Heart left ventricle (tissue), 16 donors: ENCODE measurements around the gene KLF4. TPM values are rescaled to one million over a fixed set of nuclear protein-coding genes. Genes with fewer than 3 reads are reported as not detected.

ENCODE experiments used
- ATAC-seq, 4 donors: fragments of 200-7000 bp; cut with Tn5 transposase; one replicate each; pipeline ENCODE4 v1.9.1; 2020 to 2022; ENCODE audit warnings: moderate library complexity in 4 of 4, mild to moderate bottlenecking in 3 of 4, moderate number of reproducible peaks in 1 of 4
- DNase-seq, 5 donors: peaks; one replicate each; pipeline ENCODE4 v3.0.0-alpha.2; 2020
- H3K27ac ChIP-seq, 12 donors: fragments of 200-600 bp; sonication (generic) in 4 of 12; one replicate each; pipeline versions ENCODE4 v1.5.0 to v1.8.0; 2016 to 2022; ENCODE audit warnings: mild to moderate bottlenecking in 2 of 12
- H3K27me3 ChIP-seq, 9 donors: fragments of 200-600 bp; sonication (generic) in 2 of 9; one replicate each; pipeline versions ENCODE4 v1.5.1 to v1.8.0; 2016 to 2022; ENCODE audit warnings: mild to moderate bottlenecking in 3 of 9
- H3K36me3 ChIP-seq, 9 donors: fragments of 200-600 bp; sonication (generic) in 2 of 9; one replicate each; pipeline versions ENCODE4 v1.5.0 to v1.8.0; 2018 to 2022; ENCODE audit warnings: mild to moderate bottlenecking in 2 of 9
- H3K4me1 ChIP-seq, 12 donors: fragments of 200-600 bp; sonication (generic) in 4 of 12; one replicate each; pipeline versions ENCODE4 v1.5.0 to v1.8.0; 2016 to 2022; ENCODE audit warnings: mild to moderate bottlenecking in 3 of 12
- H3K4me3 ChIP-seq, 12 donors: fragments of 200-600 bp; sonication (generic) in 4 of 12; one replicate each; pipeline versions ENCODE4 v1.5.0 to v1.8.0; 2017 to 2022; ENCODE audit warnings: mild to moderate bottlenecking in 9 of 12, moderate library complexity in 4 of 12
- H3K9me3 ChIP-seq, 12 donors: fragments of 200-600 bp; sonication (generic) in 4 of 12; one replicate each; pipeline versions ENCODE4 v1.5.0 to v1.8.0; 2016 to 2022; ENCODE audit warnings: mild to moderate bottlenecking in 1 of 12
- POLR2A ChIP-seq, 2 donors: fragments of 450-650 bp; IDR thresholded peaks; one replicate each; pipeline ENCODE4 v1.6.1; 2017; ENCODE audit warnings: antibody characterized with exemption in 2 of 2, mild to moderate bottlenecking in 2 of 2, moderate library complexity in 2 of 2
- WGBS, 4 donors: extraction: QIAGEN DNeasy Blood & Tissue Kit in 2 of 4; methylation state at CpG; one replicate each; pipeline versions ENCODE4 v1.1.5 to v1.1.7; 2013 to 2018; 5-methylcytosine and 5-hydroxymethylcytosine counted together
- intact Hi-C, 10 donors: fragments of 100-400 bp; cut with DNase I; formaldehyde crosslinking; loops; one replicate each; pipeline versions ENCODE4 v1.11.1 to v1.14.2; 2022
- polyA plus RNA-seq, 2 donors: library from polyadenylated mRNA; stranded (reverse); fragments of 200-250 nt; gene quantifications; one replicate each; pipeline ENCODE4 v1.2.3, GENCODE V29; 2013
- total RNA-seq, 9 donors: library from RNA; depleted of rRNA in 2 of 9; stranded (reverse); fragments of >200 nt in 2 of 9; fragmentation: NEBNext Ultra II Directional in 3 of 9; extraction: Animal tissue kit (Norgen Biotek cat#: 25700) in 3 of 9; gene quantifications; one replicate each; pipeline versions ENCODE4 v1.1.0 to v1.2.4, GENCODE V29; 2016 to 2023
- TF ChIP-seq, protein P1 (sequence below), 12 donors: fragments of 200-600 bp; sonication (generic) in 4 of 12; IDR thresholded peaks; one replicate each; pipeline versions ENCODE4 v1.5.0 to v1.8.0; 2018 to 2022; ENCODE audit warnings: antibody characterized with exemption in 12 of 12, mild to moderate bottlenecking in 5 of 12
- donor health status: ischemic (EF 13 %, LVEDD 7.1; RV severe dilation, severe dysfunction).
- donor health status: healthy with polysubstance abuse.
- donor health status: DM: no; HTN: yes; CAD: no.
- donor health status: DM: no; HTN: no; CAD: no.
- donor health status: ischemic (EF 25% LVEDD 6.9; RV normal size, moderate dysfunction).
- donor health status: ischemic (EF 25% LVEDD 5.7; RV mildly dilated, moderate dysfunction).
- donor health status: healthy.
- donor health status: DM: yes; HTN: yes; CAD: no.
- donor health status: ischemic (EF 35%, LVEDD 5.7; RV mildly dilated, moderate dysfunction).
- donor health status: nonischemic (EF 11% LVEDD 7.7; RV severe dilation, severe dysfunction).
- donor health status: DM: yes; HTN: yes; CAD: no.
- donor health status: PGD.
- donor health status: ischemic (EF 29% LVEDD 5.4; RV normal size, mild dysfunction).
- donor health status: nonischemic (EF 23%, LVEDD 6.1; RV moderate dilation, normal function).

Gene KLF4
- total and polyA plus RNA-seq, 11 donors = 9.9 to 63.3 (median 21.3) TPM

DNA sequence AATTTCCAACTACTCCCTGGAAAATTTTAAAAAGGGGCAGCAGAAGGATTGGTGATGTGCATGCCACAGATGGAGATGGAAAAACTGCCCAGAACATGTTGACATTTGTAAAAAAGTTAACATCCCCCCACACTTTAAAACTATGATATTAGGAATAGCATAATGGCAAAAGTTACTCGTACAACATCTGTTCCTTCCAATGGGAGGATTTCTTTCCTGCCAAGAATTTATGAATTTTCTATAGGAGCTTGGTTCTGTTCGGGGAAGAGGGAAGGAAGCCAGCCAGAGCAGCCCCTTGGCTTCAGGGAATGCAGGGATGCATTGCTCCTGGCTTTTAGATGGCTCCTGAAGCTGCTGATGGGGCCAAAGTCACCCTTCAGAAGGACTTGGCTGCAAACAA is 22.7 kb downstream of the KLF4 start:
- intact Hi-C loops = loop anchor here in 8 of 10 donors (5.0 to 10.0 kb wide), 8 partner anchors 805 to 1298 kb away; no protein-coding TSS in a partner anchor
- Histone ChIP-seq H3K27ac (no peak overlapping the region), H3K36me3 (no peaks in the 10 kb centered on the region), H3K9me3 (no peaks in the 10 kb centered on the region), H3K4me3 (no peak overlapping the region), H3K27me3 (no peaks in the 10 kb centered on the region), H3K4me1 (peaks cover 0 to 15% (median 4%) of the 10 kb centered on the region in 12 donors)
- 80 to 87% (median 84%) methylated on average over 2 of the region's 2 CpGs for WGBS, 4 donors
- no peak for TF ChIP-seq POLR2A (IDR thresholded peaks at IDR 0.05)
- TF ChIP-seq, protein P1, sequence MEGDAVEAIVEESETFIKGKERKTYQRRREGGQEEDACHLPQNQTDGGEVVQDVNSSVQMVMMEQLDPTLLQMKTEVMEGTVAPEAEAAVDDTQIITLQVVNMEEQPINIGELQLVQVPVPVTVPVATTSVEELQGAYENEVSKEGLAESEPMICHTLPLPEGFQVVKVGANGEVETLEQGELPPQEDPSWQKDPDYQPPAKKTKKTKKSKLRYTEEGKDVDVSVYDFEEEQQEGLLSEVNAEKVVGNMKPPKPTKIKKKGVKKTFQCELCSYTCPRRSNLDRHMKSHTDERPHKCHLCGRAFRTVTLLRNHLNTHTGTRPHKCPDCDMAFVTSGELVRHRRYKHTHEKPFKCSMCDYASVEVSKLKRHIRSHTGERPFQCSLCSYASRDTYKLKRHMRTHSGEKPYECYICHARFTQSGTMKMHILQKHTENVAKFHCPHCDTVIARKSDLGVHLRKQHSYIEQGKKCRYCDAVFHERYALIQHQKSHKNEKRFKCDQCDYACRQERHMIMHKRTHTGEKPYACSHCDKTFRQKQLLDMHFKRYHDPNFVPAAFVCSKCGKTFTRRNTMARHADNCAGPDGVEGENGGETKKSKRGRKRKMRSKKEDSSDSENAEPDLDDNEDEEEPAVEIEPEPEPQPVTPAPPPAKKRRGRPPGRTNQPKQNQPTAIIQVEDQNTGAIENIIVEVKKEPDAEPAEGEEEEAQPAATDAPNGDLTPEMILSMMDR (IDR thresholded peaks at IDR 0.05) = no peak
- ATAC-seq (no peak), DNase-seq (no peak)

- WGBS, 4 donors = 3 to 15% (median 4%) methylated on average over 23 to 75 of the region's 75 CpGs
- intact Hi-C loops = loop anchor here in 9 of 10 donors (1.0 to 10.0 kb wide), 10 partner anchors 807 to 1299 kb away; no protein-coding TSS in a partner anchor
- H3K4me3 ChIP-seq = peak overlapping the region; percentile 38 to 83 (median 70)
- H3K36me3 ChIP-seq = no peaks in the 10 kb centered on the region
- peak; percentile 65 to 87 (median 72) for DNase-seq
- H3K27ac ChIP-seq = peak overlapping the region in 5 of 12 donors; percentile 51 to 69 (median 58)
- H3K4me1 ChIP-seq = peaks cover 0 to 15% (median 4%) of the 10 kb centered on the region in 12 donors
- no peak for TF ChIP-seq POLR2A (IDR thresholded peaks at IDR 0.05)
- TF ChIP-seq, protein P1 (IDR thresholded peaks at IDR 0.05) = peak; percentile 84 to 97 (median 90)
- ATAC-seq = peak; percentile 88 to 99 (median 98)
- peaks cover 0 to 5% (median 0%) of the 10 kb centered on the region in 12 donors for H3K9me3 ChIP-seq
- H3K27me3 ChIP-seq = no peaks in the 10 kb centered on the region
These were observed 23.8 kb downstream of the KLF4 start for GRCh38 chr9:107465467-107466451.

GRCh38 chr9:107464516-107464915 is 25.1 kb downstream of the KLF4 start:
- TF ChIP-seq, protein P1 (IDR thresholded peaks at IDR 0.05) = no peak
- TF ChIP-seq POLR2A (IDR thresholded peaks at IDR 0.05) = no peak
- intact Hi-C loops = loop anchor here in 6 of 10 donors (2.0 to 10.0 kb wide), 4 partner anchors 970 to 1300 kb away; no protein-coding TSS in a partner anchor
- DNase-seq (no peak), ATAC-seq (no peak)
- Histone ChIP-seq H3K27me3 (no peaks in the 10 kb centered on the region), H3K36me3 (no peaks in the 10 kb centered on the region), H3K9me3 (peaks cover 0 to 13% (median 1%) of the 10 kb centered on the region in 12 donors), H3K27ac (no peak overlapping the region), H3K4me3 (no peak overlapping the region), H3K4me1 (peaks cover 0 to 15% (median 4%) of the 10 kb centered on the region in 12 donors)

DNA sequence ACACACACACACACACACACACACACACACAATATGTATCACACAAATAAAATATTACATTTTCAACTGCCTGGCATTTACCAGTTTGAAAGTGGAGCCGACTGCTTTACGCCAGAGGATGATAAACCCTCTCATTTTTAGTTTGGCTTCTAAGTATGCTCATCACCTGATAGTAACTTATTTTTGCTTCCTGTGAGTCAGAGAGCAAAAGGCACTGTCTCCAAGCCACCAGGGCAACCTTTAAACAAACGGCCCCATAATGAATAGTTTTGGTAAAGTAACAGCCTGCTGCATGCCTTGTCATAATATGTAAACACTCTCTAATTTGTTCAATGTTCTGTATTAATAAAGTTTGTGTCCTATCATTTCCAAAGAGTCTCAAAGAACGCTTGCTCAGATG is 26.9 kb downstream of the KLF4 start:
- Histone ChIP-seq H3K36me3 (no peaks in the 10 kb centered on the region), H3K9me3 (peaks cover 0 to 13% (median 1%) of the 10 kb centered on the region in 12 donors), H3K4me1 (peaks cover 0 to 15% (median 4%) of the 10 kb centered on the region in 12 donors), H3K27ac (no peak overlapping the region), H3K27me3 (no peaks in the 10 kb centered on the region), H3K4me3 (no peak overlapping the region)
- intact Hi-C loops = loop anchor here in 4 of 10 donors (10.0 kb wide), 3 partner anchors 972 to 1302 kb away; no protein-coding TSS in a partner anchor
- TF ChIP-seq POLR2A (IDR thresholded peaks at IDR 0.05) = no peak
- TF ChIP-seq, protein P1 (IDR thresholded peaks at IDR 0.05) = no peak
- WGBS, 4 donors = 49 to 59% (median 55%) methylated on average over 4 of the region's 4 CpGs
- DNase-seq (no peak), ATAC-seq (no peak)
